ENCODE results near the gene ISG20.

The ISG20 gene

GRCh38 chr15:88620995-88621772 lies 17.6 kb upstream of the ISG20 start, which contains the start of gene AEN:
Gene AEN (plus strand): TSS chr15:88621340. CDS start chr15:88626210, 4,870 bp downstream.
- H3K9ac ChIP-seq (ENCODE audit: low read depth, low read length): peak within 1 kb of the TSS; percentile 98
- H3K27ac ChIP-seq (ENCODE audit: low read depth, low read length): peak within 1 kb of the TSS; percentile 91
- peaks cover 27% of the 10 kb centered on the region for H3K36me3 ChIP-seq (ENCODE audit: insufficient read depth, low read length)
- H3K4me3 ChIP-seq (ENCODE audit: low read length): peak within 1 kb of the TSS; percentile 99
- H3K9me3 ChIP-seq (ENCODE audit: insufficient read depth, low read depth, low read length): no peaks in the 10 kb centered on the region
- WGBS: under 1% methylated on average over 71 of the region's 71 CpGs
- peaks cover 42% of the 10 kb centered on the region for H3K4me1 ChIP-seq (ENCODE audit: insufficient read depth, low read length)
- H3K27me3 ChIP-seq (ENCODE audit: insufficient read depth, low read length): no peaks in the 10 kb centered on the region

GRCh38 chr15:88621789-88622604 lies 16.8 kb upstream of the ISG20 start:
- H3K9ac ChIP-seq (ENCODE audit: low read depth, low read length): peak overlapping the region; percentile 98
- peak overlapping the region; percentile 99 for H3K4me3 ChIP-seq (ENCODE audit: low read length)
- under 1% methylated on average over 13 of the region's 17 CpGs for WGBS
- peaks cover 44% of the 10 kb centered on the region for H3K4me1 ChIP-seq (ENCODE audit: insufficient read depth, low read length)
- H3K9me3 ChIP-seq (ENCODE audit: insufficient read depth, low read depth, low read length): no peaks in the 10 kb centered on the region
- H3K36me3 ChIP-seq (ENCODE audit: insufficient read depth, low read length): peaks cover 35% of the 10 kb centered on the region
- H3K27me3 ChIP-seq (ENCODE audit: insufficient read depth, low read length): no peaks in the 10 kb centered on the region
- H3K27ac ChIP-seq (ENCODE audit: low read depth, low read length): peak overlapping the region; percentile 91

- WGBS: 21% methylated on average over 5 of the region's 5 CpGs
- no peak overlapping the region for H3K27ac ChIP-seq (ENCODE audit: low read depth, low read length)
These were observed 16.2 kb upstream of the ISG20 start for GRCh38 chr15:88622605-88622975.

DNA sequence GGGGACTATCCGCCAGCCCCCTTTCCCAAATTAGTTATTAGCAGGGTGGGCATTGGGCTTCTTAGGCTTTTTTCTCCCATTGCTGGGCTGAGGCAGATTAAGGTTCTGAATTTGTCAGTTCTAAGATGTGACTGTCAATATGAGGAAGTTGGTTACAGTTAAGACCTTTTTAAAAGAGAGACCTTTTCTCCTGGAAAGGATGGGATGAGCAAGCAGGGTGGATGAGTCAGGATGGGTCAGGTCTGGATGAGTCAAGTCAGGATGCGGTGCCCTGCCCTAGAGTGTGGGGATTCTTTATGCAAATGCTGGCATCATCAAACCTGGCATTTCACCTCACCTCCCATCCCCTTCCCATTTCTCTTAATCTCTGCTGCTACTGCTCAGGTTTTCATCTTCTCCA lies 15.8 kb upstream of the ISG20 start:
- Histone ChIP-seq H3K9ac (ENCODE audit: low read depth, low read length) (0 out of 2 replicates have a peak overlapping the region, but pooled peaks have one; percentile 98), H3K27me3 (ENCODE audit: insufficient read depth, low read length) (no peaks in the 10 kb centered on the region), H3K36me3 (ENCODE audit: insufficient read depth, low read length) (peaks cover 46% of the 10 kb centered on the region), H3K4me1 (ENCODE audit: insufficient read depth, low read length) (peaks cover 40% of the 10 kb centered on the region), H3K9me3 (ENCODE audit: insufficient read depth, low read depth, low read length) (no peaks in the 10 kb centered on the region), H3K27ac (ENCODE audit: low read depth, low read length) (no peak overlapping the region), H3K4me3 (ENCODE audit: low read length) (peak overlapping the region; percentile 99)
- 40% methylated on average over 2 of the region's 2 CpGs for WGBS

More at GRCh38 chr15:88622605-88622975, 16.2 kb upstream of the ISG20 start:
- Histone ChIP-seq H3K9me3 (ENCODE audit: insufficient read depth, low read depth, low read length) (no peaks in the 10 kb centered on the region), H3K4me3 (ENCODE audit: low read length) (peak overlapping the region; percentile 99), H3K4me1 (ENCODE audit: insufficient read depth, low read length) (peaks cover 45% of the 10 kb centered on the region), H3K9ac (ENCODE audit: low read depth, low read length) (peak overlapping the region; percentile 98), H3K27me3 (ENCODE audit: insufficient read depth, low read length) (no peaks in the 10 kb centered on the region), H3K36me3 (ENCODE audit: insufficient read depth, low read length) (peaks cover 41% of the 10 kb centered on the region)

GRCh38 chr15:88623632-88624031 lies 15.2 kb upstream of the ISG20 start:
- H3K4me1 ChIP-seq (ENCODE audit: insufficient read depth, low read length): peaks cover 39% of the 10 kb centered on the region
- 87% methylated on average over 3 of the region's 3 CpGs for WGBS
- H3K27ac ChIP-seq (ENCODE audit: low read depth, low read length): 0 out of 2 replicates have a peak overlapping the region, but pooled peaks have one; percentile 9
- H3K9me3 ChIP-seq (ENCODE audit: insufficient read depth, low read depth, low read length): no peaks in the 10 kb centered on the region
- H3K4me3 ChIP-seq (ENCODE audit: low read length): peak overlapping the region; percentile 99
- H3K27me3 ChIP-seq (ENCODE audit: insufficient read depth, low read length): no peaks in the 10 kb centered on the region
- H3K36me3 ChIP-seq (ENCODE audit: insufficient read depth, low read length): peaks cover 52% of the 10 kb centered on the region
- peak overlapping the region; percentile 22; the same call in 1 of the 2 replicates for H3K9ac ChIP-seq (ENCODE audit: low read depth, low read length)

- Histone ChIP-seq H3K4me1 (ENCODE audit: insufficient read depth, low read length) (peaks cover 39% of the 10 kb centered on the region), H3K4me3 (ENCODE audit: low read length) (peak overlapping the region; percentile 99)
- 78% methylated on average over 19 of the region's 19 CpGs for WGBS
These were observed 14.5 kb upstream of the ISG20 start for GRCh38 chr15:88624156-88624970.

GRCh38 chr15:88624971-88625490 lies 13.8 kb upstream of the ISG20 start:
- Histone ChIP-seq H3K27ac (ENCODE audit: low read depth, low read length) (no peak overlapping the region), H3K9me3 (ENCODE audit: insufficient read depth, low read depth, low read length) (no peaks in the 10 kb centered on the region), H3K9ac (ENCODE audit: low read depth, low read length) (no peak overlapping the region), H3K4me1 (ENCODE audit: insufficient read depth, low read length) (peaks cover 33% of the 10 kb centered on the region), H3K36me3 (ENCODE audit: insufficient read depth, low read length) (peaks cover 66% of the 10 kb centered on the region), H3K27me3 (ENCODE audit: insufficient read depth, low read length) (no peaks in the 10 kb centered on the region), H3K4me3 (ENCODE audit: low read length) (no peak overlapping the region)
- WGBS: 82% methylated on average over 9 of the region's 9 CpGs

More at GRCh38 chr15:88624156-88624970, 14.5 kb upstream of the ISG20 start:
- Histone ChIP-seq H3K9me3 (ENCODE audit: insufficient read depth, low read depth, low read length) (no peaks in the 10 kb centered on the region), H3K9ac (ENCODE audit: low read depth, low read length) (0 out of 2 replicates have a peak overlapping the region, but pooled peaks have one; percentile 22), H3K27ac (ENCODE audit: low read depth, low read length) (0 out of 2 replicates have a peak overlapping the region, but pooled peaks have one; percentile 9), H3K27me3 (ENCODE audit: insufficient read depth, low read length) (no peaks in the 10 kb centered on the region), H3K36me3 (ENCODE audit: insufficient read depth, low read length) (peaks cover 59% of the 10 kb centered on the region)

DNA sequence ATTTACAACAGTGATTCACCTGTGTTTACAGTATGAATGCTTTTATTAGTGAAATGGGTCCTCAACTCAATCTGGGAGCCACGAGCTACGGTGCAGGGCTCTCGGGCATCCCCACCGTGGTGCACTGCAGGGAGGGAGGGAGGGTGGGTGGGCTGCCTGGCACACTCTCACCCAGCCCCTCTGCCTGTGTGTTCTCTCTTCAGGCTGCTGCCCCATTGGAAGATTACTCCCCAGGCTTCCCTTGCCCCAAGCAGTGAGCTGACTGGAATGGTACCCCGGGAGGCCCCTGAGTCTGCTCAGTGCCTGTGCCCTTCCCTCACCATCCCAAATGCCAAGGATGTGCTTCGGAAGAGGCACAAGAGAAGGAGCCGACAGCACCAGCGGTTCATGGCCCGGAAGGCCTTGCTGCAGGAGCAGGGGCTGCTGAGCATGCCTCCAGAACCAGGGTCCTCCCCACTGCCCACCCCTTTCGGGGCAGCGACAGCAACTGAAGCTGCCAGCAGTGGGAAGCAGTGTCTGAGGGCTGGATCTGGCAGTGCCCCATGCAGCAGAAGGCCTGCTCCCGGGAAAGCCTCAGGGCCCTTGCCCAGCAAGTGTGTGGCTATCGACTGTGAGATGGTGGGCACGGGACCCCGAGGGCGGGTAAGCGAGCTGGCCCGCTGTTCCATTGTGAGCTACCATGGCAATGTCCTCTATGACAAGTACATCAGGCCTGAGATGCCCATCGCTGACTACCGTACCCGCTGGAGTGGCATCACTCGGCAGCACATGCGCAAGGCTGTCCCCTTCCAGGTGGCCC lies 12.7 kb upstream of the ISG20 start:
- Histone ChIP-seq H3K27me3 (ENCODE audit: insufficient read depth, low read length) (no peaks in the 10 kb centered on the region), H3K4me1 (ENCODE audit: insufficient read depth, low read length) (peaks cover 27% of the 10 kb centered on the region), H3K27ac (ENCODE audit: low read depth, low read length) (no peak overlapping the region), H3K36me3 (ENCODE audit: insufficient read depth, low read length) (peaks cover 77% of the 10 kb centered on the region), H3K4me3 (ENCODE audit: low read length) (no peak overlapping the region), H3K9me3 (ENCODE audit: insufficient read depth, low read depth, low read length) (no peaks in the 10 kb centered on the region), H3K9ac (ENCODE audit: low read depth, low read length) (no peak overlapping the region)
- WGBS: 96% methylated on average over 20 of the region's 23 CpGs

- Histone ChIP-seq H3K4me1 (ENCODE audit: insufficient read depth, low read length) (peaks cover 27% of the 10 kb centered on the region), H3K9me3 (ENCODE audit: insufficient read depth, low read depth, low read length) (no peaks in the 10 kb centered on the region), H3K4me3 (ENCODE audit: low read length) (no peak overlapping the region), H3K9ac (ENCODE audit: low read depth, low read length) (no peak overlapping the region), H3K27me3 (ENCODE audit: insufficient read depth, low read length) (no peaks in the 10 kb centered on the region), H3K27ac (ENCODE audit: low read depth, low read length) (no peak overlapping the region), H3K36me3 (ENCODE audit: insufficient read depth, low read length) (peaks cover 90% of the 10 kb centered on the region)
- 83% methylated on average over 1 of the region's 1 CpG for WGBS
These were observed 11.4 kb upstream of the ISG20 start for GRCh38 chr15:88627463-88627862.

All from HUES64 (cell line).